Activated CD8-positive, alpha-beta T cell treated with anti-CD3 and anti-CD28 coated beads for 36 hours (primary cell): ENCODE results near the gene RLIM. TPM values are rescaled to one million over a fixed set of nuclear protein-coding genes. Genes with fewer than 3 reads are reported as not detected.

Experiments
- ATAC-seq: fragments of 200-7000 bp; cut with Tn5 transposase; one replicate; pipeline ENCODE4 v1.10.0; 2021; ENCODE audit warnings: mild to moderate bottlenecking, moderate library complexity
- CTCF ChIA-PET: fragments of 350-600 bp; sonication (Branson Sonifier 250); formaldehyde crosslinking; loops from one replicate; lab custom pipeline; 2021; ENCODE audit warnings: antibody characterized with exemption; lab: Charles Lee
- POLR2A ChIA-PET: fragments of 350-600 bp; sonication (Branson Sonifier 250); formaldehyde crosslinking; loops from one replicate; lab custom pipeline; 2021; ENCODE audit warnings: antibody characterized with exemption; lab: Charles Lee
- DNase-seq: peaks from one replicate; pipeline ENCODE4 v3.0.0-alpha.2; 2020
- H3K27ac Mint-ChIP-seq: one replicate; pipeline ENCODE4 v1.8.0; 2021; ENCODE audit warnings: mild to moderate bottlenecking, mixed read lengths
- H3K27me3 Mint-ChIP-seq: one replicate; pipeline ENCODE4 v1.8.0; 2021; ENCODE audit warnings: mixed read lengths
- H3K36me3 Mint-ChIP-seq: one replicate; pipeline ENCODE4 v1.8.0; 2021; ENCODE audit warnings: low read depth, mixed read lengths
- H3K4me1 Mint-ChIP-seq: one replicate; pipeline ENCODE4 v1.8.0; 2021; ENCODE audit warnings: low read depth, mixed read lengths
- H3K4me3 Mint-ChIP-seq: one replicate; pipeline ENCODE4 v1.8.0; 2021; ENCODE audit warnings: mild to moderate bottlenecking, moderate library complexity, mixed read lengths
- H3K9me3 Mint-ChIP-seq: one replicate; pipeline ENCODE4 v1.8.0; 2021; ENCODE audit warnings: mixed read lengths
- CTCF ChIP-seq: fragments of 200-600 bp; IDR thresholded peaks from one replicate; pipeline ENCODE4 v1.8.0; 2022; ENCODE audit warnings: antibody characterized with exemption, mild to moderate bottlenecking
- intact Hi-C: fragments of 100-400 bp; cut with micrococcal nuclease; formaldehyde crosslinking; loops from one replicate; pipeline ENCODE4 v1.10.0; 2022
- total RNA-seq, 2 experiments: library from RNA; stranded (reverse); gene quantifications; one replicate each; pipeline ENCODE4 v1.2.3, GENCODE V29; 2021

RLIM gene
- total RNA-seq, 2 experiments from 2014 or later: 40.0 to 42.0 TPM

- ATAC-seq: no peak
- CTCF ChIA-PET: interaction anchor here (0.6 to 1.4 kb wide), 3 partner anchors 13 to 196 kb away, joined by 3 to 4 read pairs (median 3); no protein-coding TSS in a partner anchor
These were observed 62.5 kb downstream of the RLIM start for GRCh38 chrX:74551934-74552333.

GRCh38 chrX:74550295-74550802 lies 64.1 kb downstream of the RLIM start:
- POLR2A ChIA-PET: no interaction called here
- H3K27ac Mint-ChIP-seq: peak overlapping the region; percentile 61
- no peaks in the 10 kb centered on the region for H3K9me3 Mint-ChIP-seq
- H3K4me3 Mint-ChIP-seq: peak overlapping the region; percentile 29
- ATAC-seq (peak; percentile 95), DNase-seq (peak; percentile 88)
- peaks cover 2% of the 10 kb centered on the region for H3K4me1 Mint-ChIP-seq
- intact Hi-C loops: loop anchor here (5.0 to 10.0 kb wide), 2 partner anchors 56 to 168 kb away; no protein-coding TSS in a partner anchor
- TF ChIP-seq CTCF: peak; percentile 87
- CTCF ChIA-PET: interaction anchor here (0.6 to 1.7 kb wide), 4 partner anchors 16 to 167 kb away, joined by 3 to 6 read pairs (median 4); no protein-coding TSS in a partner anchor
- H3K27me3 Mint-ChIP-seq: no peaks in the 10 kb centered on the region
- no peaks in the 10 kb centered on the region for H3K36me3 Mint-ChIP-seq

More at GRCh38 chrX:74551934-74552333, 62.5 kb downstream of the RLIM start:
- no peaks in the 10 kb centered on the region for H3K9me3 Mint-ChIP-seq
- POLR2A ChIA-PET: no interaction called here
- H3K27ac Mint-ChIP-seq: no peak overlapping the region
- no peak for DNase-seq
- intact Hi-C loops: loop anchor here (5.0 to 10.0 kb wide), 2 partner anchors 57 to 170 kb away; no protein-coding TSS in a partner anchor
- TF ChIP-seq CTCF: no peak
- peaks cover 2% of the 10 kb centered on the region for H3K4me1 Mint-ChIP-seq
- H3K4me3 Mint-ChIP-seq: no peak overlapping the region
- no peaks in the 10 kb centered on the region for H3K27me3 Mint-ChIP-seq
- H3K36me3 Mint-ChIP-seq: no peaks in the 10 kb centered on the region

- H3K27ac Mint-ChIP-seq: no peak overlapping the region
- H3K9me3 Mint-ChIP-seq: no peaks in the 10 kb centered on the region
- TF ChIP-seq CTCF: no peak
These were observed 67.4 kb downstream of the RLIM start for GRCh38 chrX:74546984-74547383.

GRCh38 chrX:74545880-74546523 lies 68.4 kb downstream of the RLIM start:
- H3K36me3 Mint-ChIP-seq: no peaks in the 10 kb centered on the region
- ATAC-seq (no peak), DNase-seq (no peak)
- H3K4me1 Mint-ChIP-seq: peaks cover 2% of the 10 kb centered on the region
- intact Hi-C loops: no loop called here
- no peak overlapping the region for H3K27ac Mint-ChIP-seq
- H3K27me3 Mint-ChIP-seq: no peaks in the 10 kb centered on the region
- ChIA-PET POLR2A (no interaction called here), CTCF (interaction anchor here (1.1 to 3.0 kb wide), 4 partner anchors 11 to 163 kb away, joined by 3 to 12 read pairs (median 6); no protein-coding TSS in a partner anchor)
- TF ChIP-seq CTCF: no peak
- no peaks in the 10 kb centered on the region for H3K9me3 Mint-ChIP-seq
- no peak overlapping the region for H3K4me3 Mint-ChIP-seq

More at GRCh38 chrX:74546984-74547383, 67.4 kb downstream of the RLIM start:
- Mint-ChIP-seq H3K4me3 (no peak overlapping the region), H3K27me3 (no peaks in the 10 kb centered on the region), H3K36me3 (no peaks in the 10 kb centered on the region), H3K4me1 (peaks cover 2% of the 10 kb centered on the region)
- ChIA-PET CTCF (interaction anchor here (1.3 to 3.0 kb wide), 3 partner anchors 12 to 164 kb away, joined by 3 to 12 read pairs (median 7); no protein-coding TSS in a partner anchor), POLR2A (interaction anchor here (0.9 kb wide), 1 partner anchor 255 kb away, joined by 3 read pairs; no protein-coding TSS in a partner anchor)
- ATAC-seq: no peak
- intact Hi-C loops: no loop called here
- DNase-seq: no peak
